ENCODE data around the gene SPZ1. TPM values are rescaled to one million over a fixed set of nuclear protein-coding genes. Genes with fewer than 3 reads are reported as not detected.

Gene SPZ1
- total and polyA plus RNA-seq, 2 of the 8 experiments (the other 6 are each of a cell fraction or from before 2014, with no cell fraction given), result not detected

DNA sequence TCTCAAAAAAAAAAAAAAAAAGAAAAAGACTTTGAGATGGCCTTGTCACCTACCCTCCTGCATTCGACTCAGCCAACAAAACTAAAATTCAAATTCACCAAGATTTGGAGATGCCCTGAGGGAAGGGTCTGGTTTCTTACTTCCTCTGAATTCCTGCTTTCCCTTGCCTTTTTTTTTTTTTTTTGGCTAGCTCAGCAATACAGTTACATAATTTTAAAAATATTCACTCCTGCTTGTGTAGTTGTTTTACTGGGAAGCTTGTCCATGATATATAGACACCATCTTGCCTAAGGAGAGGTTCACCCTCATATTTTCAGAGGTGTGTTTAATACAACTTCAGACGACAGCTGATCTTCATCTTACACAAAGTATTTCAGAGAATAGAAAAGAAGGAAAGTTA, 42.6 kb upstream of the SPZ1 start:
- Histone ChIP-seq H3K56ac (replicated peaks; ENCODE audit: insufficient read length, low read depth, low read length) (no peak overlapping the region), H4K20me1 (replicated peaks in 1 of 2; ENCODE audit: control insufficient read depth in 1 of 2, insufficient read depth in 2 of 2, low read length in 2 of 2) (no peaks in the 10 kb centered on the region), H3K4ac (replicated peaks; ENCODE audit: insufficient read length, low read depth, low read length) (no peak overlapping the region), H4K5ac (ENCODE audit: insufficient read length, low read depth, low read length) (no peak overlapping the region), H3K27me3 (replicated peaks in 1 of 4; ENCODE audit: control insufficient read depth in 3 of 4, extremely low read depth in 1 of 4, insufficient read depth in 3 of 4, low read length in 3 of 4) (no peaks in the 10 kb centered on the region), H2BK15ac (ENCODE audit: low read length) (no peak overlapping the region), H2BK12ac (ENCODE audit: low read depth, low read length) (no peak overlapping the region), H3K4me3 (ENCODE audit: extremely low read depth in 1 of 4, insufficient read depth in 2 of 4, low read depth in 3 of 4, low read length in 4 of 4) (no peak overlapping the region), H2AFZ (ENCODE audit: low read length) (no peak overlapping the region), H4K91ac (replicated peaks; ENCODE audit: insufficient read length, low read length) (no peak overlapping the region), H2BK20ac (ENCODE audit: low read length) (no peak overlapping the region), H2BK5ac (ENCODE audit: low read depth, low read length) (no peak overlapping the region), H3K79me1 (ENCODE audit: low read depth, low read length) (no peaks in the 10 kb centered on the region), H3K23ac (ENCODE audit: insufficient read length) (no peak overlapping the region), H3K4me1 (replicated peaks in 1 of 4; ENCODE audit: control insufficient read depth in 3 of 4, insufficient read depth in 4 of 4, low read length in 3 of 4) (no peaks in the 10 kb centered on the region), H3K36me3 (ENCODE audit: control insufficient read depth in 2 of 4, insufficient read depth in 4 of 4, low read length in 3 of 4) (no peaks in the 10 kb centered on the region), H3K4me2 (ENCODE audit: insufficient read depth in 1 of 2, low read depth in 2 of 2, low read length in 2 of 2) (no peak overlapping the region), H3K9me3 (ENCODE audit: insufficient read depth in 2 of 2, low read depth in 1 of 2, low read length in 1 of 2) (no peaks in the 10 kb centered on the region), H3K27ac (ENCODE audit: low read depth, low read length) (no peak overlapping the region), H3K23me2 (ENCODE audit: low read depth, low read length) (no peaks in the 10 kb centered on the region), H4K8ac (ENCODE audit: extremely low read depth, insufficient read depth, low read length) (no peak overlapping the region), H2AK5ac (ENCODE audit: low read depth, low read length) (no peak overlapping the region), H3K14ac (ENCODE audit: insufficient read length) (no peak overlapping the region), H2BK120ac (replicated peaks; ENCODE audit: low read depth, low read length) (no peak overlapping the region), H3K9ac (replicated peaks in 1 of 4; ENCODE audit: extremely low read depth in 1 of 4, low read depth in 3 of 4, low read length in 3 of 4) (no peak overlapping the region), H3K79me2 (ENCODE audit: control insufficient read depth in 1 of 2, insufficient read depth in 2 of 2, low read length in 2 of 2) (no peaks in the 10 kb centered on the region), H3K18ac (ENCODE audit: extremely low read depth, low read length) (no peak overlapping the region)
- ChIA-PET CTCF (ENCODE audit: partially characterized antibody) (interaction anchor here (0.6 to 10.0 kb wide), 5 partner anchors 12 to 399 kb away, joined by 3 to 100 read pairs (median 4); no protein-coding TSS in a partner anchor), POLR2A (ENCODE audit: partially characterized antibody) (no interaction called here)
- TF ChIP-seq SAP30 (IDR thresholded peaks at IDR 0.05; ENCODE audit: insufficient read depth, insufficient replicate concordance, low read length) (no peak), HDAC2 (IDR thresholded peaks at IDR 0.05; ENCODE audit: borderline replicate concordance in 1 of 2, low read depth in 2 of 2, low read length in 2 of 2) (no peak), YY1 (IDR thresholded peaks at IDR 0.05; ENCODE audit: low read depth, low read length) (no peak), GABPA (IDR thresholded peaks at IDR 0.05; ENCODE audit: borderline replicate concordance, insufficient read depth, low read length) (no peak), CBX5 (IDR thresholded peaks at IDR 0.05; ENCODE audit: low read depth, low read length) (no peak)
- TF ChIP-seq, protein P1, sequence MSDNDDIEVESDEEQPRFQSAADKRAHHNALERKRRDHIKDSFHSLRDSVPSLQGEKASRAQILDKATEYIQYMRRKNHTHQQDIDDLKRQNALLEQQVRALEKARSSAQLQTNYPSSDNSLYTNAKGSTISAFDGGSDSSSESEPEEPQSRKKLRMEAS (IDR thresholded peaks at IDR 0.05), result no peak
- no peak for FAIRE-seq
- 67% methylated on average over 2 of the region's 2 CpGs; no CpG with 5 or more reads in 1 of the 2 experiments for WGBS, 2 experiments (ENCODE audit: extremely low coverage in 1 of 2, insufficient coverage in 1 of 2, insufficient read length in 1 of 2, insufficient replicate concordance in 2 of 2, low coverage in 1 of 2, low lambda C conversion rate in 2 of 2, missing lambda C conversion rate in 1 of 2)
- no peak for DNase-seq (ENCODE audit: low read depth in 1 of 2, low spot score in 2 of 2)
